Measurements from ENCODE around the gene SP4.

SP4 gene

GRCh38 chr7:21524680-21525079, 96.8 kb downstream of the SP4 start:
- no peaks in the 10 kb centered on the region for H3K27me3 ChIP-seq (ENCODE audit: insufficient read depth, poor library complexity, severe bottlenecking)
- H3K27ac ChIP-seq (replicated peaks), result no peak overlapping the region
- TF ChIP-seq GABPA (IDR thresholded peaks at IDR 0.05; ENCODE audit: low read depth) (no peak), SPI1 (IDR thresholded peaks at IDR 0.05; ENCODE audit: borderline replicate concordance, low read depth) (no peak), CTCF (IDR thresholded peaks at IDR 0.05; ENCODE audit: insufficient read depth, low read length) (no peak), REST (IDR thresholded peaks at IDR 0.05; ENCODE audit: insufficient replicate concordance, low read depth) (no peak), POLR2AphosphoS5 (IDR thresholded peaks at IDR 0.05; ENCODE audit: low read depth) (no peak)
- DNase-seq (ENCODE audit: low read depth in 1 of 2, low spot score in 1 of 2), result no peak
- H3K4me3 ChIP-seq (replicated peaks; ENCODE audit: insufficient read depth, low read length), result no peak overlapping the region

GRCh38 chr7:21526007-21526406, 98.1 kb downstream of the SP4 start:
- H3K27ac ChIP-seq (replicated peaks), result no peak overlapping the region
- H3K27me3 ChIP-seq (ENCODE audit: insufficient read depth, poor library complexity, severe bottlenecking), result no peaks in the 10 kb centered on the region
- TF ChIP-seq REST (IDR thresholded peaks at IDR 0.05; ENCODE audit: insufficient replicate concordance, low read depth) (no peak), CTCF (IDR thresholded peaks at IDR 0.05; ENCODE audit: insufficient read depth, low read length) (no peak), SPI1 (IDR thresholded peaks at IDR 0.05; ENCODE audit: borderline replicate concordance, low read depth) (no peak), POLR2AphosphoS5 (IDR thresholded peaks at IDR 0.05; ENCODE audit: low read depth) (no peak)
- peak in 1 of 2 experiments; percentile 9 for DNase-seq (ENCODE audit: low read depth in 1 of 2, low spot score in 1 of 2)
- H3K4me3 ChIP-seq (replicated peaks; ENCODE audit: insufficient read depth, low read length), result no peak overlapping the region

- H3K27ac ChIP-seq (replicated peaks), result no peak overlapping the region
- H3K27me3 ChIP-seq (ENCODE audit: insufficient read depth, poor library complexity, severe bottlenecking), result no peaks in the 10 kb centered on the region
- no peak for DNase-seq (ENCODE audit: low read depth in 1 of 2, low spot score in 1 of 2)
- TF ChIP-seq CTCF (IDR thresholded peaks at IDR 0.05; ENCODE audit: insufficient read depth, low read length) (no peak), SPI1 (IDR thresholded peaks at IDR 0.05; ENCODE audit: borderline replicate concordance, low read depth) (no peak), REST (IDR thresholded peaks at IDR 0.05; ENCODE audit: insufficient replicate concordance, low read depth) (no peak), GABPA (IDR thresholded peaks at IDR 0.05; ENCODE audit: low read depth) (no peak), POLR2AphosphoS5 (IDR thresholded peaks at IDR 0.05; ENCODE audit: low read depth) (no peak)
- no peak overlapping the region for H3K4me3 ChIP-seq (replicated peaks; ENCODE audit: insufficient read depth, low read length)
Measured at GRCh38 chr7:21526448-21526847, 98.6 kb downstream of the SP4 start.

Measured in HL-60 (cell line).